HG03159 (cell line): ENCODE results near the gene DGLUCY.
A peak's percentile ranks its signal among the peaks of the same experiment; 100 is the strongest.
"Not testable (repeated sequence)": the region's sequence is repeated elsewhere in the genome, so short reads cannot be mapped to it uniquely, and the experiment has no call there.

ENCODE experiments used
- ATAC-seq: cut with Tn5 transposase; IDR thresholded peaks from one replicate; pipeline ENCODE4 v1.9.1; 2021; ENCODE audit warnings: mild to moderate bottlenecking, moderate library complexity; ENCODE audit not compliant: unreplicated experiment

The DGLUCY gene

GRCh38 chr14:91232052-91232451, 118.2 kb downstream of the DGLUCY start:
- no peak for ATAC-seq

- no peak for ATAC-seq
Measured at GRCh38 chr14:91232603-91233002, 118.7 kb downstream of the DGLUCY start.

- ATAC-seq: no peak
Measured at GRCh38 chr14:91233936-91234790, 120.3 kb downstream of the DGLUCY start.

- no peak for ATAC-seq
Measured at GRCh38 chr14:91234791-91235114, 120.9 kb downstream of the DGLUCY start.

- ATAC-seq: no peak
Measured at GRCh38 chr14:91235841-91236240, 122.0 kb downstream of the DGLUCY start.

GRCh38 chr14:91237219-91237618, 123.3 kb downstream of the DGLUCY start:
- no peak for ATAC-seq

- no peak for ATAC-seq
Measured at GRCh38 chr14:91238085-91238484, 124.2 kb downstream of the DGLUCY start.

- no peak for ATAC-seq
Measured at GRCh38 chr14:91238661-91239060, 124.8 kb downstream of the DGLUCY start.

GRCh38 chr14:91241863-91242262, 128.0 kb downstream of the DGLUCY start:
- ATAC-seq: peak; percentile 72

GRCh38 chr14:91242635-91243034, 128.8 kb downstream of the DGLUCY start:
- no peak for ATAC-seq

- no peak for ATAC-seq
Measured at GRCh38 chr14:91243074-91243471, 129.2 kb downstream of the DGLUCY start.

- ATAC-seq: no peak
Measured at GRCh38 chr14:91244501-91244901, 130.6 kb downstream of the DGLUCY start, which contains the start of gene GPR68. TSS of gene GPR68 (minus strand) at chr14:91244704. CDS start at chr14:91235050, 9,654 bp downstream.

GRCh38 chr14:91245029-91245428, 131.2 kb downstream of the DGLUCY start:
- ATAC-seq: no peak

GRCh38 chr14:91245616-91246015, 131.7 kb downstream of the DGLUCY start:
- ATAC-seq: not testable (repeated sequence)

GRCh38 chr14:91246051-91246852, 132.4 kb downstream of the DGLUCY start:
- ATAC-seq: no peak

- ATAC-seq: peak; percentile 90
Measured at GRCh38 chr14:91249841-91250616, 136.2 kb downstream of the DGLUCY start.

GRCh38 chr14:91250912-91251311, 137.0 kb downstream of the DGLUCY start:
- no peak for ATAC-seq

- no peak for ATAC-seq
Measured at GRCh38 chr14:91252871-91253794, 139.3 kb downstream of the DGLUCY start.

- no peak for ATAC-seq
Measured at GRCh38 chr14:91253795-91254323, 140.0 kb downstream of the DGLUCY start.

GRCh38 chr14:91254461-91254860, 140.6 kb downstream of the DGLUCY start:
- no peak for ATAC-seq
